D721Med (cell line): ENCODE results near the gene PIK3CB.

Experiments used
- DNase-seq: peaks from one replicate; pipeline ENCODE4 v3.0.0; 2011; ENCODE audit warnings: low spot score; ENCODE audit not compliant: insufficient read length
- FAIRE-seq: peaks from 2 replicates; lab custom pipeline; 2011; peaks lifted over from hg19 to GRCh38; lab: Jason Lieb, UNC
- TF ChIP-seq, protein P1 (sequence below): IDR thresholded peaks from 2 replicates; pipeline ENCODE4 v1.5.1; 2012; ENCODE audit warnings: mild to moderate bottlenecking, control low read depth; ENCODE audit not compliant: insufficient read depth; ENCODE audit errors: missing control alignments

Gene PIK3CB

DNA sequence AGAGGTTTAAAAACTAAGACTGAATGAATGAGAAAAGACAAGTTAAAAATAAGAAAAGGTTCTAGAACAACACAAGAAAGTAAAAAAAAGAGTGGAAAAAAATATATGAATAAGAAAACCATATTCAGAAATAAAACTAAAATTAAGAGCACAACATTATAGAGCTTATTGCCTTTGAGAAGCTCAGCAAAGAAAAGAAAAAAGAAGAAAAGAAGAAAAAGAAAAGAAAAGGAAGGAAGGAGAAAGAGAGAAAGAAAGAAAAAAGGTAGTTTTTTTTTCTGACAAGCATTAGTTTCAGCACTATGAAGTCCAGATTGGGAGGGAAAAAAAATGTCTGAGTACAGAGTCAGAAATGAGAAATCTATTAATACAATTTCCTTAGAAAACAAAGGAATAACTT is 144.7 kb downstream of the PIK3CB start:
- TF ChIP-seq, protein P1, sequence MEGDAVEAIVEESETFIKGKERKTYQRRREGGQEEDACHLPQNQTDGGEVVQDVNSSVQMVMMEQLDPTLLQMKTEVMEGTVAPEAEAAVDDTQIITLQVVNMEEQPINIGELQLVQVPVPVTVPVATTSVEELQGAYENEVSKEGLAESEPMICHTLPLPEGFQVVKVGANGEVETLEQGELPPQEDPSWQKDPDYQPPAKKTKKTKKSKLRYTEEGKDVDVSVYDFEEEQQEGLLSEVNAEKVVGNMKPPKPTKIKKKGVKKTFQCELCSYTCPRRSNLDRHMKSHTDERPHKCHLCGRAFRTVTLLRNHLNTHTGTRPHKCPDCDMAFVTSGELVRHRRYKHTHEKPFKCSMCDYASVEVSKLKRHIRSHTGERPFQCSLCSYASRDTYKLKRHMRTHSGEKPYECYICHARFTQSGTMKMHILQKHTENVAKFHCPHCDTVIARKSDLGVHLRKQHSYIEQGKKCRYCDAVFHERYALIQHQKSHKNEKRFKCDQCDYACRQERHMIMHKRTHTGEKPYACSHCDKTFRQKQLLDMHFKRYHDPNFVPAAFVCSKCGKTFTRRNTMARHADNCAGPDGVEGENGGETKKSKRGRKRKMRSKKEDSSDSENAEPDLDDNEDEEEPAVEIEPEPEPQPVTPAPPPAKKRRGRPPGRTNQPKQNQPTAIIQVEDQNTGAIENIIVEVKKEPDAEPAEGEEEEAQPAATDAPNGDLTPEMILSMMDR, result no peak
- FAIRE-seq, result no peak

DNA sequence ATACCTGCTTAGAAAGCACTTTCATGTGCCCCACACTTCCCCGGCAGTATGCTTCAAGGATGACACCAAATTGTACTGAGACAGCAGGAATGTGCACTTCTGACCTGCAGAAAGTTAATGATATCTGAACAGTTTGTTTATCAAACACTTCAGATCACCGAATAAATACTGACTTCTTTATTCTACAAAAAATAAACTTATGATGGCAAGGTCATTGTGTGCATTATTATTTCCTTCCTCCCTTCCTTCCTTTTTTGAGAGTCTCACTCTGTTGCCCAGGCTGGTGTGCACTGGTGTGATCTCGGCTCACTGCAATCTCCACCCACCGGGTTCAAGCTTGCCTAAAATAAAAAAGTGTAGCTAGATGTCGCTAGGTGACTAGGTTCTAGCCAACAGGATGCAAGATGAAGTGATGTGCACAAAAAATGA is 145.8 kb downstream of the PIK3CB start:
- FAIRE-seq, result no peak
- no peak for DNase-seq
- TF ChIP-seq, protein P1, result no peak

More for the DNA sequence above, 144.7 kb downstream of the PIK3CB start:
- DNase-seq, result no peak

DNA sequence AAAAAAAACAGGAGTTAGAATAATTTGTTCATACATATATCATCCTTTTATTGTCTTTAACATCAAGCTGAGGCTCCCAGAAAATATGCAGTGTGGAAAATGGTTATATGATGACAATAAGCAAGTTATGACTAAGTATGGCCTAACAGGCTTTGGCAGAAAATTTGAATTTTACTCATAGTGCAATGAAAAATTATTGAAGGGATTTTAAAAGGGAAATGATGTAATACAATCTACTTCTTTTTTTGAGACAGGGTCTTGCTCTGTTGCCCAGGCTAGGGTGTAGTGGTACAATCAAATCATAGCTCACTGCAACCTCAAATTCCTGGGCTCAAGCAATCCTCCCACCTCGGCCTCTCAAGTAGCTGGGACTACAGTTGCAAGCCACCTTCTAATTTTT is 147.5 kb downstream of the PIK3CB start:
- no peak for DNase-seq
- TF ChIP-seq, protein P1, result no peak
- no peak for FAIRE-seq

DNA sequence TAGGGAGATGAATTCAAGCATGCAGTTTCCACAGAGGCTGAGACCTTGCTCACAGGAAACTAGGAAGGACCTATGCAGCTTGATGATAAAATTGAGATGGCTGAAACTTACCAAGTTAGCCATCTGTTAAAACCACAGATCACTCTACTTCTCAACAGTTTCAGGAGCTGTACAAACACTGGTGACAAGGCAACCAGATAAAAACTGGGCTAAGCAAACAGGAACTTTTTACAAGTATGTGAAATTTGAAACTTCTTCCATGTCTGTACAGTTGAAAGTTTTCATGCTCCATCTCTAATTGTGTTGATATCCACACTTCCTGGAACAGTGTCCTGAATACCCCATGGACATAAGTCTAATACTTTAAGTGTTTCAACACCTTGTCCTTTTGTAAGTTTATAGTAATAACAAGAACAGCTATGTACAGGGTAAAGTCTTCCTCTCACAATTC is 147.9 kb downstream of the PIK3CB start:
- FAIRE-seq, result no peak
- TF ChIP-seq, protein P1, result no peak
- DNase-seq, result no peak

DNA sequence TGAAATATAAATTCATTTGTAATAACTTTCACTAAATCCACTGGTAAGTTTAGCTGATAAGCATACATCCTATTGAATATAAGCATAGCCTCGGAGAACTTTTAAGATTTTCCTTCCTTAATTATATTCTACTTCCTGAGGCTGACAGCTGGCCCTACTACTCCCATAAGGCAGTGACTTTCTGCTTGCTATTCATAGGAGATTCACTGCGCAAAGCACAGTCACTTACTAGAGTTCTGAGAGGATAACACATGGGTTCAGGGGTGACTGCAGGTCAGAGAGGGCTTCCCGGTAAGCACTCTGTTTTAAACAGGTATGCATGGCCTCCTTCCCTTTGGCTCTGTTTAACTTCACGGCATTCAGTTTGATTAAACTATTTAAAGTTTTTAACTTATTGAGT is 150.3 kb downstream of the PIK3CB start:
- TF ChIP-seq, protein P1, result no peak
- DNase-seq (no peak), FAIRE-seq (no peak)

DNA sequence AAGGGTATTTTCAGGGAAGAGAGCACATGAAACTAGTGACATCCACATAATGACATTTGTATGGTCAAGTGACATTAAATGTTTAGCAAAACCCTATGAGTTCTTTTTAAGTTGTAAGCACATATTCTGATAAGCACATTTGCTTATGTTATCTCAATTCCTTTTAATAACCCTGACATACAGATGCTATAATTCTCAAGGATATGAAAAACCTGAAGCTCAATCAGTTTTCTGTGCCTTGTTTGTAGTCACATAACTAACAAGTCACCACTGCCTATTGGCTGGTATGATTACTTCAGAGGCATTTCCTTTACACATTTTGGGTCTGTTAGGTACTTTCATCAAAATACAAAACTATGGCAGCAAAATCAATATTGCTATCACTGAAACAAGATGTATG is 152.1 kb downstream of the PIK3CB start:
- no peak for DNase-seq
- no peak for FAIRE-seq

More for the DNA sequence above, 152.1 kb downstream of the PIK3CB start:
- TF ChIP-seq, protein P1, result no peak
